Vagina (tissue), 2 donors: Measurements from ENCODE around the gene FADS6.

ENCODE experiments used
- CTCF ChIP-seq, 3 experiments: fragments of 450-650 bp in 2 of 3; fragments of 200-600 bp in 1 of 3; sonication (generic) in 1 of 3; IDR thresholded peaks; one replicate each; pipeline ENCODE4 v1.5.1; 2017 to 2019; ENCODE audit warnings: antibody characterized with exemption in 3 of 3, mild to moderate bottlenecking in 2 of 3, moderate library complexity in 2 of 3
- POLR2A ChIP-seq, 2 donors: fragments of 450-650 bp; IDR thresholded peaks; one replicate each; pipeline ENCODE4 v1.6.1; 2017; ENCODE audit warnings: antibody characterized with exemption in 2 of 2, mild to moderate bottlenecking in 2 of 2, moderate library complexity in 2 of 2
- POLR2AphosphoS5 ChIP-seq, 2 donors: sonication (generic); formaldehyde crosslinking; IDR thresholded peaks; one replicate each; pipeline ENCODE4 v1.9.0; 2017; ENCODE audit warnings: antibody characterized with exemption in 2 of 2, mild to moderate bottlenecking in 2 of 2, low read depth in 1 of 2; ENCODE audit not compliant: insufficient read depth in 1 of 2

GRCh38 chr17:74922694-74923537 is 29.5 kb upstream of the FADS6 start, which contains the start of gene USH1G:
- TF ChIP-seq POLR2AphosphoS5 (IDR thresholded peaks at IDR 0.05; ENCODE audit: insufficient read depth in 1 of 2, low read depth in 1 of 2) (no peak), CTCF (IDR thresholded peaks at IDR 0.05) (no peak), POLR2A (IDR thresholded peaks at IDR 0.05) (no peak)
